ENCODE measurements around the gene KRI1.
A peak's percentile ranks its signal among the peaks of the same experiment; 100 is the strongest.

The KRI1 gene

GRCh38 chr19:10604460-10604980 lies 38.7 kb upstream of the KRI1 start:
- Histone ChIP-seq H3K4me1 (ENCODE audit: low read length) (no peaks in the 10 kb centered on the region; the same call in 1 of the 2 replicates), H3K9ac (ENCODE audit: low read length) (no peak overlapping the region), H3K79me2 (ENCODE audit: low read length) (no peaks in the 10 kb centered on the region), H3K4me2 (ENCODE audit: low read depth, low read length) (no peak overlapping the region), H3F3A (ENCODE audit: insufficient read depth, low read length) (no peaks in the 10 kb centered on the region), H2AFZ (ENCODE audit: low read length) (no peak overlapping the region), H4K20me1 (ENCODE audit: insufficient read depth, low read length) (no peaks in the 10 kb centered on the region), H3K36me3 (replicated peaks; ENCODE audit: insufficient read depth, low read length) (no peaks in the 10 kb centered on the region), H3K27me3 (replicated peaks; ENCODE audit: insufficient read depth, low read length) (0 out of 2 replicates have a peak, but pooled peaks cover 11% of the 10 kb centered on the region), H3K9me3 (replicated peaks; ENCODE audit: insufficient read depth, low read length) (no peaks in the 10 kb centered on the region), H3K9me2 (replicated peaks; ENCODE audit: insufficient read depth, low read length) (no peaks in the 10 kb centered on the region), H3K4me3 (ENCODE audit: low read length) (no peak overlapping the region), H3K27ac (ENCODE audit: low read length) (no peak overlapping the region)
- DNase-seq, result no peak
- TF ChIP-seq EZH2phosphoT487 (IDR thresholded peaks at IDR 0.05; ENCODE audit: low read length) (no peak), EZH2 (optimal IDR thresholded peaks at IDR 0.05; ENCODE audit: low read depth, low read length) (no peak), CTCF (IDR thresholded peaks at IDR 0.05; ENCODE audit: low read length) (no peak)

GRCh38 chr19:10603873-10604459 lies 38.2 kb upstream of the KRI1 start:
- DNase-seq, result no peak

DNA sequence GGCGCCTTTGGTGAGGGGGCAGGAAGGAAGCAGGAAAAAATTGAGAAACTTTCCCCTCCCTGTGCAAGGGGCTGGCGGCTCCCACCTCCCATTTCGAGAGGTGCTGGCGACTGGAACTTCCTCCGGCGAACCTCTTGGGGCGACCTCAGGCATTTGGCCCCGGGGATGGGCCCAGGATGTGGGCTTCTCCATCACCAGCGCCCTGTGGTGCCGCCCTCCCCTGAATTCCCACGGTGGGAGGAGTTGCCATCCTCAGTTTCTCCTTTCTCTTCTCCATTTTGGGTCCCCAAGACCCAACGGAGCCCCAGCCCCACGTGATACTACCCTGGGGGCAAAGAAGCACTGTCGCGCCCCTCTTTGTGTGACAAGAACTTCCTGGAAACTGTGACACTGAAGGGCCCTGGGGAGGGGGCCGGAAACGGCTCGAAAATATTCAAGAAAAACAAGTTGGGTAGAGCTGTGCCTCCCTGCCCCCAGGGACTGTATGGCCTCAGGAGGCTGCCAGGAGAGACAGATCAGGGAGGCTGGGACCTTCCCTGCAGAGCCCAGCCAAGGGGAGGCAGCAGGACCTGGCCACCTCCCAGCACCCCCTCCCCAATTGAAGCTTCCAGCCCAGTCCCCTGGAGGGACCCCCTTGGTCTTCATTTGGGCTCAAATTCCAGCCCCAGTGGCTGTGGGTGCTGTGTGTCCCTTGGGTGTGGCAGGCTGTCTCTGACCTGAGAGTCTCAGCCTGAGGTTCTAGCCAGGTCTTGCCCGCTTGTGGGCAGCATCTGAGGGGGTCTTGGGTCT lies 37.5 kb upstream of the KRI1 start:
- Histone ChIP-seq H3F3A (ENCODE audit: insufficient read depth, low read length) (no peaks in the 10 kb centered on the region), H3K9me2 (replicated peaks; ENCODE audit: insufficient read depth, low read length) (no peaks in the 10 kb centered on the region), H3K79me2 (ENCODE audit: low read length) (no peaks in the 10 kb centered on the region), H4K20me1 (ENCODE audit: insufficient read depth, low read length) (no peaks in the 10 kb centered on the region), H3K4me2 (ENCODE audit: low read depth, low read length) (peak overlapping the region; percentile 99), H3K27ac (ENCODE audit: low read length) (no peak overlapping the region), H3K4me1 (ENCODE audit: low read length) (no peaks in the 10 kb centered on the region; the same call in 1 of the 2 replicates), H3K9ac (ENCODE audit: low read length) (0 out of 2 replicates have a peak overlapping the region, but pooled peaks have one; percentile 45), H2AFZ (ENCODE audit: low read length) (peak overlapping the region; percentile 98), H3K9me3 (replicated peaks; ENCODE audit: insufficient read depth, low read length) (no peaks in the 10 kb centered on the region), H3K36me3 (replicated peaks; ENCODE audit: insufficient read depth, low read length) (no peaks in the 10 kb centered on the region), H3K4me3 (ENCODE audit: low read length) (peak overlapping the region; percentile 93), H3K27me3 (replicated peaks; ENCODE audit: insufficient read depth, low read length) (0 out of 2 replicates have a peak, but pooled peaks cover 11% of the 10 kb centered on the region)
- DNase-seq, result no peak
- TF ChIP-seq CTCF (IDR thresholded peaks at IDR 0.05; ENCODE audit: low read length) (no peak), EZH2phosphoT487 (IDR thresholded peaks at IDR 0.05; ENCODE audit: low read length) (no peak), EZH2 (optimal IDR thresholded peaks at IDR 0.05; ENCODE audit: low read depth, low read length) (no peak)

More at GRCh38 chr19:10603873-10604459, 38.2 kb upstream of the KRI1 start:
- Histone ChIP-seq H3K36me3 (replicated peaks; ENCODE audit: insufficient read depth, low read length) (no peaks in the 10 kb centered on the region), H2AFZ (ENCODE audit: low read length) (no peak overlapping the region), H3F3A (ENCODE audit: insufficient read depth, low read length) (no peaks in the 10 kb centered on the region), H3K9me3 (replicated peaks; ENCODE audit: insufficient read depth, low read length) (no peaks in the 10 kb centered on the region), H3K9me2 (replicated peaks; ENCODE audit: insufficient read depth, low read length) (no peaks in the 10 kb centered on the region), H3K4me3 (ENCODE audit: low read length) (no peak overlapping the region), H3K27me3 (replicated peaks; ENCODE audit: insufficient read depth, low read length) (0 out of 2 replicates have a peak, but pooled peaks cover 11% of the 10 kb centered on the region), H3K4me2 (ENCODE audit: low read depth, low read length) (no peak overlapping the region), H4K20me1 (ENCODE audit: insufficient read depth, low read length) (no peaks in the 10 kb centered on the region), H3K79me2 (ENCODE audit: low read length) (no peaks in the 10 kb centered on the region), H3K4me1 (ENCODE audit: low read length) (no peaks in the 10 kb centered on the region; the same call in 1 of the 2 replicates), H3K9ac (ENCODE audit: low read length) (no peak overlapping the region), H3K27ac (ENCODE audit: low read length) (no peak overlapping the region)
- no peak for TF ChIP-seq EZH2phosphoT487 (IDR thresholded peaks at IDR 0.05; ENCODE audit: low read length)
- no peak for TF ChIP-seq CTCF (IDR thresholded peaks at IDR 0.05; ENCODE audit: low read length)
- no peak for TF ChIP-seq EZH2 (optimal IDR thresholded peaks at IDR 0.05; ENCODE audit: low read depth, low read length)

All from MM.1S (cell line).